Stomach (tissue), 4 donors: Measurements from ENCODE around the gene RPAP2.

Experiments used
- CTCF ChIP-seq, 7 experiments: fragments of 450-650 bp in 4 of 7; fragments of 200-600 bp in 3 of 7; sonication (generic) in 3 of 7; IDR thresholded peaks; one replicate each; pipeline ENCODE4 v1.5.1; 2016 to 2019; ENCODE audit warnings: antibody characterized with exemption in 7 of 7, control low read depth in 2 of 7, mild to moderate bottlenecking in 1 of 7
- EP300 ChIP-seq: sonication (generic); formaldehyde crosslinking; IDR thresholded peaks from one replicate; pipeline ENCODE4 v1.6.1; 2017; ENCODE audit warnings: antibody characterized with exemption
- POLR2A ChIP-seq, 4 donors: fragments of 450-650 bp; IDR thresholded peaks; one replicate each; pipeline ENCODE4 v1.6.1; 2016; ENCODE audit warnings: antibody characterized with exemption in 4 of 4, control low read depth in 2 of 4, mild to moderate bottlenecking in 1 of 4, moderate library complexity in 1 of 4

GRCh38 chr1:92442351-92442750 is 143.5 kb downstream of the RPAP2 start:
- no peak for TF ChIP-seq CTCF (IDR thresholded peaks at IDR 0.05)
- no peak for TF ChIP-seq POLR2A (IDR thresholded peaks at IDR 0.05)
- TF ChIP-seq EP300 = no peak
